NCI-H524 (cell line): ENCODE results near the gene UHMK1.
A peak's percentile ranks its signal among the peaks of the same experiment; 100 is the strongest.
"Not testable (repeated sequence)": the region's sequence is repeated elsewhere in the genome, so short reads cannot be mapped to it uniquely, and the experiment has no call there.

Source experiments
- DNase-seq, 2 experiments: peaks; one replicate each; lab custom pipeline; 2025; lab: John Stamatoyannopoulos, UW

The UHMK1 gene, protein sequence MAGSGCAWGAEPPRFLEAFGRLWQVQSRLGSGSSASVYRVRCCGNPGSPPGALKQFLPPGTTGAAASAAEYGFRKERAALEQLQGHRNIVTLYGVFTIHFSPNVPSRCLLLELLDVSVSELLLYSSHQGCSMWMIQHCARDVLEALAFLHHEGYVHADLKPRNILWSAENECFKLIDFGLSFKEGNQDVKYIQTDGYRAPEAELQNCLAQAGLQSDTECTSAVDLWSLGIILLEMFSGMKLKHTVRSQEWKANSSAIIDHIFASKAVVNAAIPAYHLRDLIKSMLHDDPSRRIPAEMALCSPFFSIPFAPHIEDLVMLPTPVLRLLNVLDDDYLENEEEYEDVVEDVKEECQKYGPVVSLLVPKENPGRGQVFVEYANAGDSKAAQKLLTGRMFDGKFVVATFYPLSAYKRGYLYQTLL

GRCh38 chr1:162497723-162498495 is at the start of gene UHMK1:
Gene UHMK1 (plus strand): TSS chr1:162497818. CDS start chr1:162498001, 183 bp downstream.
- DNase-seq, result peak; percentile 80 to 88

- not testable (repeated sequence) for DNase-seq
These were observed 43.3 kb upstream of the UHMK1 start for GRCh38 chr1:162454361-162454760.

DNA sequence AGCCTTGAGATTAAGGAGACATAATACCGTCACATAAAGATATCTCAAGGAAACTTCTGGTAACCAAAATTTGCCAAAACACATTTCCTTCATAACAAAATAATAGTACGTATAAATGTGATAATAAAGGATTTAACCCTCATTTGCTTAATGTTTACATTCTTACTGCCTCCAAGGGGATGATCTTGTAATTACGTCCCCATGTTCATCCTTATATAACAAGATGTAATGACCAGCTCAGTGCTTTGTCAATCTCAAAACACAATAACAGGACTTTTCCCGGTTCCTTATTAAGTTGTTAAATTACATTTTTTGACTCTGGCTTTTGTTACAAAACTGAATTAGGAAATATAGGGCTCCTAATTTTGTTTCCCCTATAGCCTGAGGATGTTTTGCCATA is 41.3 kb upstream of the UHMK1 start:
- no peak for DNase-seq

- no peak for DNase-seq
These were observed 39.4 kb upstream of the UHMK1 start for GRCh38 chr1:162458236-162458635.

DNA sequence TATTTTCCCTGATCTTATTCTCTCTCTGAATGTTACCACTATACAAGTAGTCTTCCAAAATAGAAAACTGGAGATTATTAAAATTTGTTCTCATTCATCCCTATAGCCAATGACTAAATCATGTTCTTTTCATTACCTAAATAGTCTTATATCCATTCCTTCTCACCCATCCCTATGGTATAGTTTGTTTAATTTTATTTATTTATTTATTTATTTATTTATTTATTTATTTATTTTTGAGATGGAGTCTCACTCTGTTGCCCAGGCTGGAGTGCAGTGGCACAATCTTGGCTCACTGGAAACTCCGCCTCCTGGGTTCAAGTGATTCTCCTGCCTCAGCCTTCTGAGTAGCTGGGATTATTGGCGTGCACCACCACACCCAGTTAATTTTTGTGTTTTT is 35.2 kb upstream of the UHMK1 start:
- DNase-seq, result not testable (repeated sequence)

GRCh38 chr1:162463021-162463420 is 34.6 kb upstream of the UHMK1 start:
- no peak for DNase-seq

DNA sequence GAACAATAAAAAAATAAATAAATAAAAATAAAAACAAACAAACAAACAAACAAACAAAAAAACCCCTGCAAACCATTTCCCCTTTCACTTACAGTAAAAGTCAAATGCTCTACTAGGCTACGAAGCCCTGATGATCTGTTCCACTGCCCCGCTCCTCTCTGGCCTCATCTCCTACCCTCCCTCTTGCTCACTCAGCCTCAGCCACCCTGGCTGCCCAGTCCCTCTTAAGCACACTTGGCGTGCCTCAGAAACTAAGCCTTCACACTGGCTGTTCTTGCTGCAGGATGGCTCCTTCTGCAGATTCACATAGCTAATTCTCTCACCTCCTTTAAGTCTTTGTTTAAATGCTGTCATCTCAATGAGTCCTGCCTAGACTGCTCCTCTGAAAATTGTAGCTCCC is 30.8 kb upstream of the UHMK1 start:
- DNase-seq, result peak in 1 of 2 experiments; percentile 58

DNA sequence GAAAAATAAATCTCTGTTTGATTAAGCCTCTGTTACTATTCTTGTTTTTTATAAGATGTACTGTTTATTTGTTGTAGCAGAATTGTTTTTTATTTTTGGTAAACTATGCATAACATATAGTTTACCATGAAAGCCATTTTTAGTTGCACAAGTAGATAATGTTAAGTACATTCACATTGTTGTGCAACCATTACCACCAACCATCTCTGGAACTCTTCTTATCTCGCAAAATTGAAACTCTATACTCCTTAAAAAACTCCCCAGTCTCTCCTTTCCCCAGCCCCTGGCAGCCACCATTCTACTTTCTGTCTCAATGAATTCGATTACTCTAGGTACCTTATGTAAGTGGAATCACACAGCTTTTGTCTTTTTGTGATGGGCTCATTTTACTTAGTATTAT is 27.4 kb upstream of the UHMK1 start:
- DNase-seq, result no peak

DNA sequence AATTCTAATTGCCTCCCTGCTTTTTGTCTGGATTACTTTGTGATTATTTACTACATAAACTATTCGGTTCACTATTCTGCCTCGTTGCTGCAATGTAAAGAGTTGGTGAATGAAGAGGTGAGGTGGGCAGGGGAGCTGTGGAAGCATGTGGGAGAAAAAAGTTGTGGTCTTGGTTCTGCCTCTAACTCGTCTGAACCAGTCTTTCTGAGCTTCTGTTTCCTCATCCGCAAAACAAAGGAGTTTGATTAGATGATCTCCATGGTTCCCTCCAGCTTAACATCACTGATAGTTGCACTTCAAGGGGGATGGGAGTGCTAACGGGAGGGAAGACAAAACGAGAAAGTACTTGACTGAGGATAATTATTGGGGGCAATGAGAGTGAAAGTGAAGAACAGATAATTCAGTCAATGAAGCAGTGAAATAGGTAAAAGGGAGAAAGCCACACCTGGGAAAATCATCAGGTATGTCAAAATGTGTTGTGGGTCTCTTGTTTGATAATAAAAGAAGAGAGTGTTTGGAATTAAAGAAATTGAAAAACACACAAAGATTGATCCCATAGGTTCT is 26.2 kb upstream of the UHMK1 start:
- no peak for DNase-seq

DNA sequence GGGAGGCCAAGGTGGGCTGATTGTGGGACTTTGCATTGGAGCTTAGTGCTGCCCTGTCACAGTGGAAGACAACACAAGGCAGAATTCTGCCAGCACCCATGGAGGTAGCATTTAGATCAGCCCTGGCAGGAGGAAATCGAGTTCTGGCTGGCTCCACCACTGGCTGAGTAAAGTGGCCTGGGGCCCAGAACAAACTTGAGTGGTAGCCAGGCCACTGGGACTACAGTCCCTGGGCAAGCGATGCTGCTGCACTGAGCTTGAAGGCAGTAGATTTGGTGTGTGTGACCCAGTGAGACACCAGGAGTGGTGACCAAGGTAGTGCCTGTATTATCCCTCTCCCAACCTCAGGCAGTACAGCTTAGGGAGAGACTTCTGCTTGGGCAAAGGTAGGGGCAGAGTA is 22.5 kb upstream of the UHMK1 start:
- no peak for DNase-seq

- DNase-seq, result no peak
These were observed 22.0 kb upstream of the UHMK1 start for GRCh38 chr1:162475539-162476185.

GRCh38 chr1:162476620-162477019 is 21.0 kb upstream of the UHMK1 start:
- no peak for DNase-seq

DNA sequence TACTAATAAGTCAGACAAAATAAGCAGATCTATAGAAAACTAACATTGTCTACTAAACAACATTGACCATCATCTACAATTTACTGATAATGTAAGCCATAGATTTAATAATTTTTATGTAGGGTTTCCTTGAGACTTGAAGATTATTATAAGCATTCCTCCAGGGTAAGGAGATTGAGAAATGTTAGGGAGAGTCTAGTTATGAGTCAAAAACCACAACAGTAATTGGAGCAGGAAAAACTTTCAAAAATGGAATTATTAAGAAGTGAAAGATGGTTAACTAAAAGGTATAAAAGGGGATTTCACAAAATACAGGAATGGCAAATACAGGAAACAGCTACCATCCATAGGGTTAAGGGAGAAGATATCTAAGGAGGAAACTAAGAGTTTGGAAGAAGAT is 12.4 kb upstream of the UHMK1 start:
- DNase-seq, result no peak

DNA sequence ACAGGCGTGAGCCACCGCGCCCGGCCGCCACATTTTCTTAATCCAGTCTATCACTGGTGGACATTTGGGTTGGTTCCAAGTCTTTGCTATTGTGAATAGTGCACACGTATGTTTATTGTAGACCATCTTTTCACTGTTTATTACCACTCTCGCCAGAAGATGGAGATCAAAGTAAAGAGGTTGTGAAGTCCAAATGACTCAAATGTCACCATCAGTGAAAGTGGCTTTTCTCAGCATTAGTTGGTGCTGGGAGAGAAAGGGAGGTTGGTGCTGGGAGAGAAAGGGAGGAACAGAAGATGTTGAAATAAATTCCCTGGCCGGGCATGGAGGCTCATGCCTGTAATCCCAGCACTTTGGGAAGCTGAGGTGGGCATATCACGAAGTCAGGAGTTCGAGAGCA is 10.4 kb upstream of the UHMK1 start:
- DNase-seq, result no peak

DNA sequence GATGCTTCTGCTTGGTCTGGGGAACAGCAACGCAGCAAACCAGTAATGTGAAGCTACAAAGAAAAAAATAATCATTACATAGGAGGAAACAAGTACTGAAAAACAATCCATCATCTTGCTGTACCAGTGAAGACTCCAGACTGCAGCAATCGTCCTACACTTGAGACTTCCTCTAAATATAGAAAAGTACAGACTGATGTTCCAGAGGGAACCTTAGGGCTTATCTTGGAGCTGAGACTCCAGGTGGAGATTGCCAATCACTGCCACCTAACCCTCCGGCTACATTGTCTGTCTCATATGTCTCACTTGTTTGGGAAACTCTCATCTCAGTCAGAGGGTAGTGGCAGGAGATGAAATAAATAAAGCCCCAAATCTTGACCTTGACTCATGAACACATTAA is 9.4 kb upstream of the UHMK1 start:
- DNase-seq, result no peak

- not testable (repeated sequence) for DNase-seq
These were observed 1.9 kb upstream of the UHMK1 start for GRCh38 chr1:162495531-162496233.

DNA sequence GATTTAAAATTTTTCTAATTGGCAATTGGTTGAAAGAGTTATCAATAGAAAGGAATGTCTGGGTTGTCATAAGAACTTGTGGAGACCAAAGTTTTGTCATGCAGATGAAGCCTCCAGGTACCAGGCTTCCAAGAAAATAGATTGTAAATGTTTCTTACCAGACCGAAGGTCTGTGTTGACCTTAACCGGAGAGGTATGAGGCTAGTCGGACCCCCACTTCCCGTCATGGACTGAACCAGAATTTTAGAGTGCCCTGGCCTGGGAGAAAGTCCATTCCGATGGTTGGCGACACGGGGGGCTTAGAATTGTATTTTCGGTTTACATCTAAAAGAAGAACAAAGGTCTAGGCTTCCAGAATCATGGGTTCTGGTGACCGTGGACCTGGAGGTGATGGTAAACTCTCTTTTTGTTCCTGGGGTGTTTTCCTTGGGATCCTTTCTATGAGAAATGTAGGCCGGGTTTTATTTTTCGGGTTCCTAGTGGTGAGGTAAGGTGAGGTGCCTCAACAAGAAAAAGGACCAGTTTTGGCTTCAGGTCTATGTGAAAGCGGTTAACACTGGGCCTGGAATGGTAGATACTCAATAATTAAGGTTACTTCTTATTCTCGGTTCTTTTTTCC is 405 bp upstream of the UHMK1 start:
- DNase-seq, result no peak

- DNase-seq, result no peak
These were observed 835 bp downstream of the UHMK1 start for GRCh38 chr1:162498496-162498810.

DNA sequence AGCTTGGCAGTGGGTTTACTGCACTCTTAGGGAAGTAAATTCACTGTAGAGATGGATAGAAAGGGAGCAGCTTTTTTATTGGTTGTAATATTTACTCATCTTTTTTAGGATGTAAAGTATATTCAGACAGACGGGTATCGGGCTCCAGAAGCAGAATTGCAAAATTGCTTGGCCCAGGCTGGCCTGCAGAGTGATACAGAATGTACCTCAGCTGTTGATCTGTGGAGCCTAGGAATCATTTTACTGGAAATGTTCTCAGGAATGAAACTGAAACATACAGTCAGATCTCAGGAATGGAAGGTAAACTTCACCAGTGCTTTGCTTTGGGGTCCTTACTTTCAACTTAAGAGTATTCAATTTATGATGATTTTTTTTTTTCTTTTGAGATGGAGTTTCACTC is 3.2 kb downstream of the UHMK1 start:
- no peak for DNase-seq

GRCh38 chr1:162502077-162502476 is 4.5 kb downstream of the UHMK1 start:
- DNase-seq, result no peak

DNA sequence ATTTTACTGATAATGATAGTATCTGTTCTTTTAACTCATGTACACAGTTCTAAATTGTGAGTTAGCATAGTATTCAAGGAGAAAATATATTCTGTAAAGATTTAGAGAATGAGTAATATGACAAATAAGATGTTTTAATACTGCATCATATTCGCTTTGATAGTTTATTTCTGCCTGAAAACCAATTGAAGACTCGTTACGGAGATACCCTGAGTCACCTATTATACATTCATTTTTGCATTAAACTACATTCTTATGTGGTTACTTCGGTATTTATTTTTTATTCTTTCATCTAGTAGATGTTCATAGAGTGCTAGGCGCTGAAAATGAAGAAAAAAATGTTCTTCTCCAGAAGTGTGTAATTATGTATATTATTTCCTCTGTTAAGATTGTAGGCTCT is 5.3 kb downstream of the UHMK1 start:
- no peak for DNase-seq

- no peak for DNase-seq
These were observed 29.7 kb downstream of the UHMK1 start for GRCh38 chr1:162527314-162527713.
